ENCODE data around the gene MRPL17.

The MRPL17 gene

DNA sequence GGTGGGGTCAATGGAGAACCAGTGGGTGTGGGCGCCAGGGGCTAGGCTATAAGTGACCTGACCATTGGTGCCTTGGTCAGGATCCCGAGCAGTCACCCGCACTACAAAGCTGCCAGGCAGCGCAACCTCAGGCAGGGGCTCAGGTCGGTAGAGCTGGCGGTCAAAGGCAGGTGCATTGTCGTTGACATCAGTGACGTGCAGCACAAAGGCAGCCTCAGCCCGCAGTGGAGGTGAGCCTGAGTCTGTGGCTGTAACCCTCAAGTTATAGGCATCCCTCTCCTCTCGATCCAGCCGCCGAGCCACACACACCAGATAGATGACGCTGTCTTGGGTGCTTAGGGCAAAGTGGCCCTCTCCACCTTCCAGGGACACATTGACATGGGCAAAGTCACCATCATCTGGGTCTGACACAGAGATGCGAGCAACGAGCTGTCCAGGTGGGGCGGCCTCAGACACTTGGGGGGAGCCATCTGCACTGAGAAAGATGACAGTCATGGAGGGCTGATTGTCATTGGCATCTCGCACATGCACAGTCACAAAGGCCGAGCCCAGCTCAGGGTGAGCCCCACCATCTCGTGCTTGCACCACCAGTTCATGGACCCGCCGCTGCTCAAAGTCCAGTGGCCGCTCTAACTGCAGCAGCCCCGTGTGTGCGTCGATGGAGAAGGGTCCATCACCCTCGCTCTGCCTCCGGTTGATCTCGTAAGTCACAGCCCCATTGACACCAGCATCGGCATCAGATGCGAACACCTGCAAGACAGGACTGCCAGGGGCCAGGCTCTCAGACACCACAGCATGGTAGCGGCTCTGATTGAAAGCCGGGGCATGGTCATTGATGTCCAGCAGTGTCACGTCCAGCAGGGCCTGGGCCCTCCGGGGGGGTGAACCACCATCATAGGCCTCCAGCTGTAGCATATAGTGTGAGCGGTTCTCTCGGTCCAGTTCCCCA, 42.8 kb downstream of the MRPL17 start:
- no peak for DNase-seq (ENCODE audit: low read depth)
- H3K4me3 ChIP-seq (ENCODE audit: low read length), result no peak overlapping the region
- TF ChIP-seq CTCF (conservative IDR thresholded peaks at IDR 0.05; ENCODE audit: low read length), result no peak

DNA sequence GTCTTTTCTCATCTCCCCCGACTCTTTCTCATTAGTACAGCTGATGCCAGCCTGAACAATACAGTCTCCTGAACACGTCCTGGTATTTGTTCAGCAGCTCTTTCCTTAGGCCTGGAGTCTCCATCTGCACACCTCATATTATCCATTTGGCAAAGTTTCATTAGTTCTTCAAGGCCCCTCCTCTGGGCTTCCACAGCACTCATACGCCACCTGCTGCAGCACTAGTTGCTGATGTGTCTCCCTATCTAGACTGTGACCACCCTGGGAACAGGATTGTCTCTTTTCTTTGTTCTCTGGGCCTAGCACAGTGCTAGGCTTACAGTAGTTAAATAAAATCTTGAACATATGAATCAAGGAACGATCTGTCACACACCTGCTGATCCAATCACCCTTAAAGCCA, 44.7 kb downstream of the MRPL17 start:
- DNase-seq (ENCODE audit: low read depth), result no peak
- no peak overlapping the region for H3K4me3 ChIP-seq (ENCODE audit: low read length)
- TF ChIP-seq CTCF (conservative IDR thresholded peaks at IDR 0.05; ENCODE audit: low read length), result no peak

DNA sequence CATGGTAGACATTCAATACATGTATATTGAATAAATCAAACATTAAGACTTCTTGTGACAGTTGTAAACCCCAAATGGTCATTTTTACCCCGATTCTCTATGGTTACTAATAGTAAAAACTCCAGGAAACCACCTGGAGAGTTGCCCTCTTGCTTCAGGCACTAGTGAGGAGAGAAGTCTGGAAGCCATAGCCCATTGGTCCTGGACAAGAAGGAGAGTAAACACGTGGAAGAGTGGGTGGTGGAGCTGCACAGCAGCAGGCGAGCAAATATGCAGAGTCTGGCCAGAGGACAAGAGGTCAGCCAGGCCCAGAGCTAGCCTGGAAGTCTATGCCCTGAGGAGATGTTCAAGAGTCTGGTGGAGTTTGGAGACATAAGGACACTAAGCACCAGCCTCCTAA, 45.3 kb downstream of the MRPL17 start:
- H3K4me3 ChIP-seq (ENCODE audit: low read length), result no peak overlapping the region
- peak; percentile 87 for DNase-seq (ENCODE audit: low read depth)
- TF ChIP-seq CTCF (conservative IDR thresholded peaks at IDR 0.05; ENCODE audit: low read length), result no peak

GRCh38 chr11:6636480-6636879, 46.7 kb downstream of the MRPL17 start:
- no peak for DNase-seq (ENCODE audit: low read depth)
- TF ChIP-seq CTCF (conservative IDR thresholded peaks at IDR 0.05; ENCODE audit: low read length), result no peak
- no peak overlapping the region for H3K4me3 ChIP-seq (ENCODE audit: low read length)

DNA sequence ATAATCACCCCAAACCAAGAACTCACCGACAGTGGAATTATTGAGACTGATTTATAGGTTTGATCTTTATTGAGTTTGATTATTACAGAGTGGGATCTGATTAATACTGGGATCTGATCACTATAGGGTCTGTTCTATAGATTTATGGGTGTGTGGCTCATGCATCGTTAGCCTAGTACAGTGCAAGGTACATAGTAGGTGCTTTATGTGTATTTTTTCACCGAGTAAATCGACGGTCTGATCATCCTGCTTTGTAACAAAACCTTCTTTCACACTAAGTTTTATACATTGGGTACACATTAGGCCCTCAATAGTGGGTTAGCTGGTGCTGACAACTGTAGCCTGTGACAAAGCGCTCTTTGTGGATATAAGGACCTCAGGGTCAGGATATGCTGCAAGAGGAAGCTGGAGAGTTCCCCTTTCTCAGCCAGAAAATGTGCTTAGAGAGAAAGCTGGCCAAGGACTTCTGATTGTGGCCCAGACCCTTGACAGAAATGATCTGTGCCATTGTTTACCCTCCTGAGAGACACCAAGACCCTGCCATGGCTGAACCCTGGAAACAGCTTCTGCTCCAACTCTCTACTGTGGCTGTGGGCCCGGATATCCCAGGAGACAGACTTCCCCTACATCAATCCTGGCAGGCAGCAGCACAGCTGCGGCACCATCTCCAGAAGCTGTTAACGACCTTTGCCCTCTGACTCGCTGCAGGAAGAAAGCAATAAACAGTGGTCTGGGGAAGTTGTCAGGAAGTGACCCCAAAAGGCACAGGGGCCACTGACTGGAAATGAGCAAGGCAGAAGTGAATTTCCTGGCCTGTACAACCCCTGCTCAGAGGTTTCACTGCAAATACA, 47.8 kb downstream of the MRPL17 start:
- DNase-seq (ENCODE audit: low read depth), result peak; percentile 29
- H3K4me3 ChIP-seq (ENCODE audit: low read length), result no peak overlapping the region
- TF ChIP-seq CTCF (conservative IDR thresholded peaks at IDR 0.05; ENCODE audit: low read length), result no peak

DNA sequence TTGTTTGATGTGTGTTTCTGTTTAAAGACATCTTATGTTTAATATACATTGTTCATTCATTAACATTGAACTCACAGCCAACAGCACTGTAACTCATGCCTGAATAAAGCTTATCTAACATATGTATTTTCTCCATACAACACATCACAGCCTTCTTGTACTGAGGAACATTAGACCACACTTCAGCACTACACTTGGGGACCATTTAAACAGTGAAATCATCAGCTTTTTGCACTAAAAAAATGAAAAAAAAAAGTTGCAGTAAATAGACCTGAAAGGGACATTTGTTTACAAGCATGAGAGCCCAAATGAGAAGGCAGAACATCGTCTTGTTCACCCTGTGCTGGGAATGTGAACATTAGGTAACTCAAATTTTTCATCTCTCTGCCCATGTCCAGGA, 48.6 kb downstream of the MRPL17 start:
- H3K4me3 ChIP-seq (ENCODE audit: low read length), result no peak overlapping the region
- TF ChIP-seq CTCF (conservative IDR thresholded peaks at IDR 0.05; ENCODE audit: low read length), result no peak
- DNase-seq (ENCODE audit: low read depth), result no peak

Data from AG10803 (cell line).